GM12865 (cell line): ENCODE data around the gene FGF10.

Source experiments
- DNase-seq: peaks from one replicate; pipeline ENCODE4 v3.0.0; 2010; ENCODE audit warnings: low read depth
- H3K4me3 ChIP-seq: 2 replicates; pipeline ENCODE4 v1.5.1; 2011; ENCODE audit warnings: mild to moderate bottlenecking, low read depth, low read length, control low read depth
- CTCF ChIP-seq: IDR thresholded peaks from 2 replicates; pipeline ENCODE4 v1.5.1; 2011; ENCODE audit warnings: low read length, control low read depth, low read depth, inconsistent platforms; ENCODE audit not compliant: insufficient read depth; ENCODE audit errors: missing control alignments

The FGF10 gene

GRCh38 chr5:44360919-44361318 lies 28.3 kb downstream of the FGF10 start:
- H3K4me3 ChIP-seq: no peak overlapping the region
- TF ChIP-seq CTCF: no peak
- no peak for DNase-seq

GRCh38 chr5:44358421-44358820 lies 30.8 kb downstream of the FGF10 start:
- TF ChIP-seq CTCF: no peak
- DNase-seq: no peak
- no peak overlapping the region for H3K4me3 ChIP-seq

- DNase-seq: no peak
- no peak overlapping the region for H3K4me3 ChIP-seq
- TF ChIP-seq CTCF: no peak
Measured at GRCh38 chr5:44356231-44356630, 33.0 kb downstream of the FGF10 start.

- no peak overlapping the region for H3K4me3 ChIP-seq
- no peak for DNase-seq
- TF ChIP-seq CTCF: no peak
Measured at GRCh38 chr5:44345871-44346270, 43.3 kb downstream of the FGF10 start.

- DNase-seq: peak; percentile 7
- no peak overlapping the region for H3K4me3 ChIP-seq
- no peak for TF ChIP-seq CTCF
Measured at GRCh38 chr5:44336708-44337107, 52.5 kb downstream of the FGF10 start.

GRCh38 chr5:44334622-44335021 lies 54.6 kb downstream of the FGF10 start:
- no peak for DNase-seq
- H3K4me3 ChIP-seq: no peak overlapping the region
- TF ChIP-seq CTCF: no peak

- no peak overlapping the region for H3K4me3 ChIP-seq
- peak; percentile 36 for DNase-seq
- peak; percentile 52 for TF ChIP-seq CTCF
Measured at GRCh38 chr5:44332285-44332971, 56.8 kb downstream of the FGF10 start.
